Uterus (tissue), 4 donors: ENCODE data around the gene PLOD3. TPM values are rescaled to one million over a fixed set of nuclear protein-coding genes. Genes with fewer than 3 reads are reported as not detected.

ENCODE experiments used
- DNase-seq, 2 donors: peaks; one replicate each; pipeline ENCODE4 v3.0.0-alpha.2; 2019 to 2020
- H3K27ac ChIP-seq, 2 donors: fragments of 200-600 bp; sonication (generic); 1 replicate in 1 of 2; 2 replicates in 1 of 2; pipeline ENCODE4 v1.5.1; 2016 to 2018
- H3K27me3 ChIP-seq, 2 donors: fragments of 200-600 bp; sonication (generic); one replicate each; pipeline ENCODE4 v1.5.1; 2018 to 2019; ENCODE audit warnings: control low read depth in 1 of 2
- H3K36me3 ChIP-seq, 2 donors: fragments of 200-600 bp; sonication (generic); one replicate each; pipeline ENCODE4 v1.5.1; 2019; ENCODE audit warnings: control low read depth in 1 of 2
- H3K4me1 ChIP-seq, 2 donors: fragments of 200-600 bp; sonication (generic); one replicate each; pipeline ENCODE4 v1.5.1; 2018 to 2019; ENCODE audit warnings: control low read depth in 1 of 2
- H3K4me3 ChIP-seq, 2 donors: fragments of 200-600 bp; sonication (generic); 1 replicate in 1 of 2; 2 replicates in 1 of 2; pipeline ENCODE4 v1.5.1; 2018 to 2019; ENCODE audit warnings: mild to moderate bottlenecking in 1 of 2
- H3K9me3 ChIP-seq, 2 donors: fragments of 200-600 bp; sonication (generic); one replicate each; pipeline ENCODE4 v1.5.1; 2019; ENCODE audit warnings: control low read depth in 1 of 2
- CTCF ChIP-seq, 4 experiments: fragments of 200-600 bp in 2 of 4; fragments of 450-650 bp in 2 of 4; sonication (generic) in 2 of 4; IDR thresholded peaks; one replicate each; pipeline ENCODE4 v1.5.1; 2016 to 2019; ENCODE audit warnings: antibody characterized with exemption in 4 of 4, mild to moderate bottlenecking in 2 of 4, moderate library complexity in 1 of 4
- POLR2A ChIP-seq, 2 donors: fragments of 450-650 bp; IDR thresholded peaks; one replicate each; pipeline ENCODE4 v1.6.1; 2016; ENCODE audit warnings: antibody characterized with exemption in 2 of 2, mild to moderate bottlenecking in 1 of 2, moderate library complexity in 1 of 2
- intact Hi-C: fragments of 100-400 bp; cut with DNase I; formaldehyde crosslinking; loops from one replicate; pipeline ENCODE4 v1.15.1; 2023; ENCODE audit warnings: low total_unique reads
- total RNA-seq, 4 donors: library from RNA; depleted of rRNA in 3 of 4; stranded (reverse); fragments of >200 nt in 3 of 4; gene quantifications; one replicate each; pipeline versions ENCODE4 v1.1.0 to v1.2.4, GENCODE V29; 2014 to 2023
- donor health status: DM: yes; HTN: yes; CAD: no.

PLOD3 gene
- total RNA-seq, 4 donors from 2014 or later = 29.2 to 75.4 (median 34.1) TPM

- Histone ChIP-seq H3K4me1 (peaks cover 6 to 23% of the 10 kb centered on the region in 2 donors), H3K4me3 (peak overlapping the region in 1 of 2 donors; percentile 36), H3K36me3 (no peaks in the 10 kb centered on the region), H3K27ac (no peak overlapping the region), H3K9me3 (no peaks in the 10 kb centered on the region), H3K27me3 (peaks cover 30 to 32% of the 10 kb centered on the region in 2 donors)
- TF ChIP-seq CTCF (IDR thresholded peaks at IDR 0.05) (no peak), POLR2A (IDR thresholded peaks at IDR 0.05) (no peak)
- DNase-seq = no peak
- intact Hi-C loops = no loop called here
Measured at GRCh38 chr7:101162551-101163278, 54.7 kb downstream of the PLOD3 start.

GRCh38 chr7:101161692-101162471 lies 55.5 kb downstream of the PLOD3 start:
- no peak for DNase-seq
- Histone ChIP-seq H3K4me3 (no peak overlapping the region), H3K4me1 (peaks cover 6 to 23% of the 10 kb centered on the region in 2 donors), H3K36me3 (no peaks in the 10 kb centered on the region), H3K27ac (no peak overlapping the region), H3K27me3 (peaks cover 24 to 30% of the 10 kb centered on the region in 2 donors), H3K9me3 (no peaks in the 10 kb centered on the region)
- intact Hi-C loops = no loop called here
- TF ChIP-seq POLR2A (IDR thresholded peaks at IDR 0.05) (no peak), CTCF (IDR thresholded peaks at IDR 0.05) (no peak)

GRCh38 chr7:101160910-101161309 lies 56.5 kb downstream of the PLOD3 start:
- no peak for DNase-seq
- TF ChIP-seq CTCF (IDR thresholded peaks at IDR 0.05) (no peak), POLR2A (IDR thresholded peaks at IDR 0.05) (no peak)
- Histone ChIP-seq H3K36me3 (no peaks in the 10 kb centered on the region), H3K27ac (no peak overlapping the region), H3K4me3 (no peak overlapping the region), H3K27me3 (peaks cover 16 to 25% of the 10 kb centered on the region in 2 donors), H3K9me3 (no peaks in the 10 kb centered on the region), H3K4me1 (peaks cover 6 to 23% of the 10 kb centered on the region in 2 donors)
- intact Hi-C loops = no loop called here

- Histone ChIP-seq H3K36me3 (no peaks in the 10 kb centered on the region), H3K9me3 (no peaks in the 10 kb centered on the region), H3K27me3 (peaks cover 12 to 16% of the 10 kb centered on the region in 2 donors), H3K27ac (no peak overlapping the region), H3K4me3 (no peak overlapping the region), H3K4me1 (peaks cover 10 to 28% of the 10 kb centered on the region in 2 donors)
- TF ChIP-seq CTCF (IDR thresholded peaks at IDR 0.05) (no peak), POLR2A (IDR thresholded peaks at IDR 0.05) (no peak)
- intact Hi-C loops = no loop called here
- DNase-seq = no peak
Measured at GRCh38 chr7:101159696-101160674, 57.4 kb downstream of the PLOD3 start.
